ENCODE measurements around the gene CSPG4. TPM values are rescaled to one million over a fixed set of nuclear protein-coding genes. Genes with fewer than 3 reads are reported as not detected.

The CSPG4 gene
- total and polyA plus RNA-seq, 2 donors (not counting 1 experiment from before 2014, with no cell fraction given) = 0.03 to 0.15 TPM

GRCh38 chr15:75727851-75728715 is 15.4 kb upstream of the CSPG4 start:
- intact Hi-C loops (cut with micrococcal nuclease) = loop anchor here (10.0 kb wide), 1 partner anchor 197 kb away; no protein-coding TSS in a partner anchor
- H4K20me1 ChIP-seq (ENCODE audit: control insufficient read depth, insufficient read depth, low read length, poor library complexity, severe bottlenecking) = no peaks in the 10 kb centered on the region
- no peak overlapping the region for H3K4me2 ChIP-seq (replicated peaks; ENCODE audit: low read depth, low read length, poor library complexity, severe bottlenecking)
- H3K9ac ChIP-seq (ENCODE audit: low read length) = no peak overlapping the region
- Mint-ChIP-seq H3K4me1 (peaks cover 22% of the 10 kb centered on the region), H3K9me3 (ENCODE audit: insufficient read depth) (no peaks in the 10 kb centered on the region), H3K4me3 (no peak overlapping the region), H3K27me3 (peaks cover 20% of the 10 kb centered on the region), H3K27ac (no peak overlapping the region)
- 71% methylated on average over 10 of the region's 17 CpGs for WGBS (ENCODE audit: insufficient coverage)
- no peak overlapping the region for H3K27ac ChIP-seq (ENCODE audit: low read length in 2 of 2)
- no peaks in the 10 kb centered on the region for H3K79me2 ChIP-seq (ENCODE audit: control insufficient read depth, insufficient read depth, low read length)
- no peaks in the 10 kb centered on the region for H3K36me3 ChIP-seq (replicated peaks in 1 of 2; ENCODE audit: control extremely low read depth in 1 of 2, control insufficient read depth in 1 of 2, extremely low read depth in 1 of 2, insufficient read depth in 2 of 2, low read length in 1 of 2)
- H3K27me3 ChIP-seq (replicated peaks in 1 of 4; ENCODE audit: control extremely low read depth in 1 of 4, control insufficient read depth in 3 of 4, insufficient read depth in 4 of 4, low read length in 3 of 4) = peaks cover 0 to 14% (median 4%) of the 10 kb centered on the region in 4 experiments
- DNase-seq (peak; percentile 77), ATAC-seq (ENCODE audit: low read depth) (peak; percentile 60)
- peaks cover 3 to 16% of the 10 kb centered on the region in 2 donors for H3K4me1 ChIP-seq (ENCODE audit: control insufficient read depth in 2 of 2, insufficient read depth in 2 of 2, low read length in 2 of 2)
- ChIA-PET POLR2A (no interaction called here), CTCF (interaction anchor here (0.7 to 8.6 kb wide), 10 partner anchors 10 to 411 kb away, joined by 3 to 101 read pairs (median 4); no protein-coding TSS in a partner anchor)
- H3K4me3 ChIP-seq (ENCODE audit: control extremely low read depth in 1 of 5, extremely low read depth in 1 of 5, insufficient read depth in 1 of 5, low read depth in 2 of 5, low read length in 4 of 5) = no peak overlapping the region
- no peaks in the 10 kb centered on the region for H3K9me3 ChIP-seq (ENCODE audit: control extremely low read depth in 1 of 3, control insufficient read depth in 2 of 3, insufficient read depth in 1 of 3, low read length in 2 of 3)
- H2AFZ ChIP-seq (ENCODE audit: insufficient read depth, low read depth, low read length, poor library complexity, severe bottlenecking) = no peak overlapping the region
- TF ChIP-seq, protein P1, sequence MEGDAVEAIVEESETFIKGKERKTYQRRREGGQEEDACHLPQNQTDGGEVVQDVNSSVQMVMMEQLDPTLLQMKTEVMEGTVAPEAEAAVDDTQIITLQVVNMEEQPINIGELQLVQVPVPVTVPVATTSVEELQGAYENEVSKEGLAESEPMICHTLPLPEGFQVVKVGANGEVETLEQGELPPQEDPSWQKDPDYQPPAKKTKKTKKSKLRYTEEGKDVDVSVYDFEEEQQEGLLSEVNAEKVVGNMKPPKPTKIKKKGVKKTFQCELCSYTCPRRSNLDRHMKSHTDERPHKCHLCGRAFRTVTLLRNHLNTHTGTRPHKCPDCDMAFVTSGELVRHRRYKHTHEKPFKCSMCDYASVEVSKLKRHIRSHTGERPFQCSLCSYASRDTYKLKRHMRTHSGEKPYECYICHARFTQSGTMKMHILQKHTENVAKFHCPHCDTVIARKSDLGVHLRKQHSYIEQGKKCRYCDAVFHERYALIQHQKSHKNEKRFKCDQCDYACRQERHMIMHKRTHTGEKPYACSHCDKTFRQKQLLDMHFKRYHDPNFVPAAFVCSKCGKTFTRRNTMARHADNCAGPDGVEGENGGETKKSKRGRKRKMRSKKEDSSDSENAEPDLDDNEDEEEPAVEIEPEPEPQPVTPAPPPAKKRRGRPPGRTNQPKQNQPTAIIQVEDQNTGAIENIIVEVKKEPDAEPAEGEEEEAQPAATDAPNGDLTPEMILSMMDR (IDR thresholded peaks at IDR 0.05) = peak; percentile 69
- TF ChIP-seq EZH2 (IDR thresholded peaks at IDR 0.05; ENCODE audit: borderline replicate concordance, insufficient read depth, low read depth, low read length, poor library complexity, severe bottlenecking) = no peak

DNA sequence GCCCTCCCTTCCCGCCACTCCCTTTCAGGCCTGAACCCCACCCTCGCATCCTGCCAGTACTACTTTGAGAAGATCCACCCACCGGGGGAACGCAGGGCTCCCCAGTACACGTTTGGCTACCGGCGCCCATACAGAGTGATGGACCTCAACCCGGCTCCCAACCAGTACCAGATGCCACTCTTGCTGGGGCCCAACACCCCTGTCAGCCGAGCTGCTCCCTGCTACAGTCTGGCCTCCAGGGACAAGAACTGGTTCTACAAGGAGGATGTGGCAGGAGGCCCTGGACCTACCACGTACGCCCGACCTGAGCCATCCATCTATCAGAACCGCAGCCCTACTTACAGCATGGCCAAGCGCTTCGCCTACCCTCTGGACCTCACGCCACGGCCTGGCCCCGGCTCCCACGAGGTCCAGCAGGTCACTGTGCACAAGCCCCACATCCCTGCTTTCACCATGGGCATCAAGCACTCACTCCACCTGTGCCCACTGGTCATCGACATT is 14.4 kb upstream of the CSPG4 start:
- peaks cover 16% of the 10 kb centered on the region for H3K27me3 Mint-ChIP-seq
- no peak for ATAC-seq (ENCODE audit: low read depth)
- 83% methylated on average over 20 of the region's 20 CpGs for WGBS (ENCODE audit: insufficient coverage)

More for the DNA sequence above, 14.4 kb upstream of the CSPG4 start:
- no peak overlapping the region for H3K9ac ChIP-seq (ENCODE audit: low read length)
- peaks cover 3 to 10% of the 10 kb centered on the region in 2 donors for H3K4me1 ChIP-seq (ENCODE audit: control insufficient read depth in 2 of 2, insufficient read depth in 2 of 2, low read length in 2 of 2)
- DNase-seq = no peak
- no peak overlapping the region for H3K4me2 ChIP-seq (replicated peaks; ENCODE audit: low read depth, low read length, poor library complexity, severe bottlenecking)
- no peak overlapping the region for H3K4me3 Mint-ChIP-seq
- peaks cover 0 to 10% (median 2%) of the 10 kb centered on the region in 4 experiments for H3K27me3 ChIP-seq (replicated peaks in 1 of 4; ENCODE audit: control extremely low read depth in 1 of 4, control insufficient read depth in 3 of 4, insufficient read depth in 4 of 4, low read length in 3 of 4)
- H3K79me2 ChIP-seq (ENCODE audit: control insufficient read depth, insufficient read depth, low read length) = no peaks in the 10 kb centered on the region
- no peaks in the 10 kb centered on the region for H3K9me3 Mint-ChIP-seq (ENCODE audit: insufficient read depth)
- H3K27ac ChIP-seq (ENCODE audit: low read length in 2 of 2) = no peak overlapping the region
- POLR2A ChIA-PET = no interaction called here
- TF ChIP-seq, protein P1 (IDR thresholded peaks at IDR 0.05) = no peak
- no peak for TF ChIP-seq EZH2 (IDR thresholded peaks at IDR 0.05; ENCODE audit: borderline replicate concordance, insufficient read depth, low read depth, low read length, poor library complexity, severe bottlenecking)
- H3K4me3 ChIP-seq (ENCODE audit: control extremely low read depth in 1 of 5, extremely low read depth in 1 of 5, insufficient read depth in 1 of 5, low read depth in 2 of 5, low read length in 4 of 5) = no peak overlapping the region
- no peaks in the 10 kb centered on the region for H3K9me3 ChIP-seq (ENCODE audit: control extremely low read depth in 1 of 3, control insufficient read depth in 2 of 3, insufficient read depth in 1 of 3, low read length in 2 of 3)
- peaks cover 13% of the 10 kb centered on the region for H3K4me1 Mint-ChIP-seq
- H4K20me1 ChIP-seq (ENCODE audit: control insufficient read depth, insufficient read depth, low read length, poor library complexity, severe bottlenecking) = no peaks in the 10 kb centered on the region
- H2AFZ ChIP-seq (ENCODE audit: insufficient read depth, low read depth, low read length, poor library complexity, severe bottlenecking) = no peak overlapping the region
- H3K27ac Mint-ChIP-seq = no peak overlapping the region
- no peaks in the 10 kb centered on the region for H3K36me3 ChIP-seq (replicated peaks in 1 of 2; ENCODE audit: control extremely low read depth in 1 of 2, control insufficient read depth in 1 of 2, extremely low read depth in 1 of 2, insufficient read depth in 2 of 2, low read length in 1 of 2)
- CTCF ChIA-PET = interaction anchor here (1.4 to 8.6 kb wide), 3 partner anchors 69 to 84 kb away, joined by 5 to 101 read pairs (median 5); no protein-coding TSS in a partner anchor
- intact Hi-C loops (cut with micrococcal nuclease) = loop anchor here (10.0 kb wide), 1 partner anchor 198 kb away; no protein-coding TSS in a partner anchor
